Nephron progenitor cell (in vitro differentiated cells): Measurements from ENCODE around the gene PHLPP2.

Source experiments
- DNase-seq: peaks from one replicate; pipeline ENCODE4 v3.0.0; 2021
- H3K27ac Mint-ChIP-seq: 2 replicates; pipeline ENCODE4 v1.8.0; 2021; ENCODE audit warnings: mild to moderate bottlenecking, moderate library complexity, mixed read lengths
- H3K27me3 Mint-ChIP-seq: 2 replicates; pipeline ENCODE4 v1.8.0; 2021; ENCODE audit warnings: mild to moderate bottlenecking, low read depth, mixed read lengths; ENCODE audit not compliant: poor library complexity
- H3K36me3 Mint-ChIP-seq: 2 replicates; pipeline ENCODE4 v1.8.0; 2021; ENCODE audit warnings: low read depth, mixed read lengths
- H3K4me1 Mint-ChIP-seq: 2 replicates; pipeline ENCODE4 v1.8.0; 2021; ENCODE audit warnings: mixed read lengths
- H3K4me3 Mint-ChIP-seq: 2 replicates; pipeline ENCODE4 v1.8.0; 2021; ENCODE audit warnings: mild to moderate bottlenecking, moderate library complexity, mixed read lengths
- H3K9me3 Mint-ChIP-seq: 2 replicates; pipeline ENCODE4 v1.8.0; 2021; ENCODE audit warnings: mild to moderate bottlenecking, moderate library complexity, mixed read lengths
- CTCF ChIP-seq: fragments of 200-600 bp; sonication (generic); IDR thresholded peaks from 2 replicates; pipeline ENCODE4 v1.5.0; 2021; ENCODE audit warnings: antibody characterized with exemption

PHLPP2 gene

GRCh38 chr16:71709229-71709781, 15.2 kb downstream of the PHLPP2 start:
- Mint-ChIP-seq H3K27ac (no peak overlapping the region), H3K27me3 (peaks cover 3% of the 10 kb centered on the region), H3K4me3 (no peak overlapping the region), H3K36me3 (peaks cover 11% of the 10 kb centered on the region), H3K9me3 (no peaks in the 10 kb centered on the region), H3K4me1 (peaks cover 25% of the 10 kb centered on the region)
- DNase-seq = no peak
- TF ChIP-seq CTCF = no peak

GRCh38 chr16:71708696-71709095, 15.8 kb downstream of the PHLPP2 start:
- DNase-seq = no peak
- no peak for TF ChIP-seq CTCF
- H3K27ac Mint-ChIP-seq = peak overlapping the region; percentile 93

GRCh38 chr16:71707199-71707598, 17.3 kb downstream of the PHLPP2 start:
- no peak for DNase-seq
- no peak overlapping the region for H3K27ac Mint-ChIP-seq
- H3K27me3 Mint-ChIP-seq = peaks cover 3% of the 10 kb centered on the region
- H3K4me3 Mint-ChIP-seq = no peak overlapping the region
- TF ChIP-seq CTCF = no peak
- H3K9me3 Mint-ChIP-seq = no peaks in the 10 kb centered on the region
- peaks cover 25% of the 10 kb centered on the region for H3K4me1 Mint-ChIP-seq
- peaks cover 23% of the 10 kb centered on the region for H3K36me3 Mint-ChIP-seq

More at GRCh38 chr16:71708696-71709095, 15.8 kb downstream of the PHLPP2 start:
- Mint-ChIP-seq H3K4me3 (no peak overlapping the region), H3K9me3 (no peaks in the 10 kb centered on the region), H3K36me3 (peaks cover 15% of the 10 kb centered on the region), H3K4me1 (peaks cover 25% of the 10 kb centered on the region), H3K27me3 (peaks cover 3% of the 10 kb centered on the region)

GRCh38 chr16:71706046-71706445, 18.5 kb downstream of the PHLPP2 start:
- Mint-ChIP-seq H3K9me3 (no peaks in the 10 kb centered on the region), H3K4me3 (no peak overlapping the region), H3K36me3 (peaks cover 33% of the 10 kb centered on the region), H3K27ac (no peak overlapping the region), H3K27me3 (peaks cover 3% of the 10 kb centered on the region), H3K4me1 (peaks cover 25% of the 10 kb centered on the region)
- no peak for TF ChIP-seq CTCF
- DNase-seq = no peak

GRCh38 chr16:71703333-71703732, 21.2 kb downstream of the PHLPP2 start:
- peaks cover 3% of the 10 kb centered on the region for H3K27me3 Mint-ChIP-seq
- no peak overlapping the region for H3K4me3 Mint-ChIP-seq
- DNase-seq = no peak
- TF ChIP-seq CTCF = no peak
- peaks cover 42% of the 10 kb centered on the region for H3K36me3 Mint-ChIP-seq
- H3K9me3 Mint-ChIP-seq = no peaks in the 10 kb centered on the region
- H3K27ac Mint-ChIP-seq = no peak overlapping the region
- peaks cover 10% of the 10 kb centered on the region for H3K4me1 Mint-ChIP-seq

- no peak overlapping the region for H3K27ac Mint-ChIP-seq
- H3K9me3 Mint-ChIP-seq = no peaks in the 10 kb centered on the region
- TF ChIP-seq CTCF = no peak
- H3K4me1 Mint-ChIP-seq = no peaks in the 10 kb centered on the region
- peaks cover 51% of the 10 kb centered on the region for H3K36me3 Mint-ChIP-seq
- DNase-seq = no peak
- H3K4me3 Mint-ChIP-seq = no peak overlapping the region
- peaks cover 3% of the 10 kb centered on the region for H3K27me3 Mint-ChIP-seq
Measured at GRCh38 chr16:71700831-71701230, 23.7 kb downstream of the PHLPP2 start.
